Mesenchymal stem cell (in vitro differentiated cells and primary cell): Measurements from ENCODE around the gene IMPDH2.

Experiments used
- DNase-seq: peaks from one replicate; pipeline ENCODE4 v3.0.0-alpha.2; 2013
- H2AFZ ChIP-seq: one replicate; pipeline ENCODE4 v1.6.1; 2013; ENCODE audit warnings: low read depth, mild to moderate bottlenecking, control low read depth, inconsistent platforms, low read length, moderate library complexity
- H2AK5ac ChIP-seq: 2 replicates; pipeline ENCODE4 v1.6.1; 2013; ENCODE audit warnings: low read length, moderate library complexity, mild to moderate bottlenecking, inconsistent platforms; ENCODE audit not compliant: severe bottlenecking
- H2BK120ac ChIP-seq: one replicate; pipeline ENCODE4 v1.6.1; 2013; ENCODE audit warnings: low read depth, mild to moderate bottlenecking, inconsistent platforms, low read length, moderate library complexity
- H2BK12ac ChIP-seq, 2 experiments: one replicate each; pipeline ENCODE4 v1.6.1; 2013; ENCODE audit warnings: inconsistent platforms in 2 of 2, low read length in 2 of 2, mild to moderate bottlenecking in 2 of 2, moderate library complexity in 2 of 2, control low read depth in 1 of 2
- H2BK15ac ChIP-seq: one replicate; pipeline ENCODE4 v1.6.1; 2013; ENCODE audit warnings: mild to moderate bottlenecking, low read depth, inconsistent platforms; ENCODE audit not compliant: poor library complexity, severe bottlenecking
- H2BK5ac ChIP-seq: 2 replicates; pipeline ENCODE4 v1.6.1; 2013; ENCODE audit warnings: low read depth, mild to moderate bottlenecking, low read length, control low read depth, inconsistent platforms; ENCODE audit not compliant: poor library complexity, severe bottlenecking
- H3K14ac ChIP-seq, 2 experiments: one replicate each; pipeline ENCODE4 v1.6.1; 2013; ENCODE audit warnings: inconsistent platforms in 2 of 2, low read length in 2 of 2, control low read depth in 1 of 2, mild to moderate bottlenecking in 1 of 2, moderate library complexity in 1 of 2
- H3K18ac ChIP-seq, 2 experiments: one replicate each; pipeline ENCODE4 v1.6.1; 2013; ENCODE audit warnings: inconsistent platforms in 2 of 2, low read length in 2 of 2, control low read depth in 1 of 2, low read depth in 1 of 2, mild to moderate bottlenecking in 1 of 2
- H3K23ac ChIP-seq, 2 experiments: one replicate each; pipeline ENCODE4 v1.6.1; 2013; ENCODE audit warnings: inconsistent platforms in 2 of 2, low read length in 2 of 2, mild to moderate bottlenecking in 2 of 2, moderate library complexity in 2 of 2, control low read depth in 1 of 2
- H3K27ac ChIP-seq: 2 replicates; pipeline ENCODE4 v1.5.1; 2013; ENCODE audit warnings: mild to moderate bottlenecking, moderate library complexity, low read length, control low read depth, inconsistent platforms; ENCODE audit not compliant: poor library complexity, severe bottlenecking
- H3K27me3 ChIP-seq, 2 experiments: 2 replicates each; pipeline versions ENCODE4 v1.6.1 to v1.7.0; 2013; ENCODE audit warnings: low read length in 2 of 2, mild to moderate bottlenecking in 2 of 2, moderate library complexity in 2 of 2, control low read depth in 1 of 2, inconsistent platforms in 1 of 2; ENCODE audit not compliant: control insufficient read depth in 1 of 2, insufficient read depth in 1 of 2
- H3K36me3 ChIP-seq, 2 experiments: 2 replicates each; pipeline versions ENCODE4 v1.6.1 to v1.7.0; 2013; ENCODE audit warnings: low read length in 2 of 2, control low read depth in 1 of 2, inconsistent platforms in 1 of 2, low read depth in 1 of 2, mild to moderate bottlenecking in 1 of 2; ENCODE audit not compliant: insufficient read depth in 2 of 2, control insufficient read depth in 1 of 2
- H3K4ac ChIP-seq, 2 experiments: one replicate each; pipeline ENCODE4 v1.6.1; 2013; ENCODE audit warnings: inconsistent platforms in 2 of 2, low read length in 2 of 2, mild to moderate bottlenecking in 2 of 2, moderate library complexity in 2 of 2, control low read depth in 1 of 2, low read depth in 1 of 2
- H3K4me1 ChIP-seq: 2 replicates; pipeline ENCODE4 v1.6.1; 2013; ENCODE audit warnings: low read depth, low read length, control low read depth; ENCODE audit not compliant: control insufficient read depth, insufficient read depth
- H3K4me2 ChIP-seq: 2 replicates; pipeline ENCODE4 v1.6.1; 2013; ENCODE audit warnings: low read length, mild to moderate bottlenecking, inconsistent platforms; ENCODE audit not compliant: poor library complexity, severe bottlenecking
- H3K4me3 ChIP-seq, 2 experiments: 2 replicates each; pipeline versions ENCODE4 v1.5.1 to v1.7.0; 2013; ENCODE audit warnings: low read length in 2 of 2, mild to moderate bottlenecking in 2 of 2, control low read depth in 1 of 2, low read depth in 1 of 2; ENCODE audit not compliant: insufficient read depth in 1 of 2
- H3K79me1 ChIP-seq: replicated peaks from 2 replicates; pipeline ENCODE4 v1.6.1; 2013; ENCODE audit warnings: mild to moderate bottlenecking, control low read depth, low read length, inconsistent platforms; ENCODE audit not compliant: poor library complexity, severe bottlenecking
- H3K9ac ChIP-seq: 2 replicates; pipeline ENCODE4 v1.7.0; 2013; ENCODE audit warnings: mild to moderate bottlenecking, low read length, moderate library complexity
- H3K9me3 ChIP-seq: 2 replicates; pipeline ENCODE4 v1.7.0; 2013; ENCODE audit warnings: mild to moderate bottlenecking, low read length; ENCODE audit not compliant: control insufficient read depth
- H4K8ac ChIP-seq: one replicate; pipeline ENCODE4 v1.6.1; 2013; ENCODE audit warnings: inconsistent platforms, mild to moderate bottlenecking, low read length, moderate library complexity
- H4K91ac ChIP-seq: one replicate; pipeline ENCODE4 v1.6.1; 2013; ENCODE audit warnings: mild to moderate bottlenecking, low read length, inconsistent platforms
- WGBS: methylation state at CpG from one replicate; pipeline ENCODE4 v1.1.7; 2013; ENCODE audit warnings: mixed read lengths; 5-methylcytosine and 5-hydroxymethylcytosine counted together
- small RNA-seq: library from polyadenylated mRNA; stranded (forward); fragments of <200 nt; extraction: miRNeasy Mini kit (QIAGEN cat#:217004); gene quantifications from one replicate; pipeline ENCODE3, GENCODE V24; 2013; ENCODE audit warnings: low read depth

IMPDH2 gene

DNA sequence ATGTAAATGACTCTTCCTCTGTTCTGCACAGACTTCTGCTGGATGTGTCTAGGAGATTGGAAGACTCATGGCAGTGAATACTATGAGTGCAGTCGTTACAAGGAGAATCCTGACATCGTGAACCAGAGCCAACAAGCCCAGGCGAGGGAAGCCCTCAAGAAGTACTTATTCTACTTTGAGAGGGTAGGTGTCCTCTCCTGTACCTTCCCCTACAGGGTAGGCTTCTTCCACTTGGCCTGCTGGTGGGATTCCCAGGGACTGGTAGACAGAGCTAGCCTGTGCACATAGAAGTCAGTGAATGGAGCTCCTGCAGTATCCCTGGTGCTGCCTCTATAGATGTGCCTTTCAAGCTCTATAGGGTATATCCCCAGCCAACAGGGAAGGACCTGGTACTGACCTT, 49.7 kb downstream of the IMPDH2 start:
- Histone ChIP-seq H2AFZ (no peak overlapping the region), H3K23ac (no peak overlapping the region), H2BK5ac (no peak overlapping the region), H3K4ac (no peak overlapping the region), H3K4me1 (peaks cover 5% of the 10 kb centered on the region), H3K9me3 (no peaks in the 10 kb centered on the region), H2BK15ac (no peak overlapping the region), H2BK120ac (no peak overlapping the region), H3K4me3 (no peak overlapping the region), H3K27me3 (no peaks in the 10 kb centered on the region), H3K4me2 (no peak overlapping the region), H3K9ac (no peak overlapping the region), H2AK5ac (no peak overlapping the region), H3K79me1 (peaks cover 24% of the 10 kb centered on the region), H3K36me3 (peaks cover 74 to 92% of the 10 kb centered on the region in 2 experiments), H2BK12ac (no peak overlapping the region), H4K8ac (no peak overlapping the region), H4K91ac (no peak overlapping the region), H3K27ac (no peak overlapping the region), H3K14ac (no peak overlapping the region), H3K18ac (no peak overlapping the region)
- WGBS, result 97% methylated on average over 3 of the region's 3 CpGs
- DNase-seq, result no peak

Small RNA genes within 50 kb of the gene (small RNA-seq; reads per million reads assigned to genes)
- gene MIR191 (87,976 reads per million, percentile 100 among the genes with 10 or more reads in this experiment), gene MIR425 (2,434 reads per million, percentile 98 among the genes with 10 or more reads in this experiment)
